Left lung (tissue), 10 donors: ENCODE data around the gene ARSA. TPM values are rescaled to one million over a fixed set of nuclear protein-coding genes. Genes with fewer than 3 reads are reported as not detected.
"Not testable (repeated sequence)": the region's sequence is repeated elsewhere in the genome, so short reads cannot be mapped to it uniquely, and the experiment has no call there.

Experiments used
- ATAC-seq: fragments of 200-7000 bp; cut with Tn5 transposase; one replicate; pipeline ENCODE4 v1.9.1; 2020; ENCODE audit warnings: moderate library complexity
- DNase-seq, 4 donors: peaks; one replicate each; pipeline ENCODE4 v3.0.0-alpha.2; 2013 to 2020
- H3K27ac ChIP-seq, 2 donors: fragments of 200-600 bp; sonication (generic) in 1 of 2; one replicate each; pipeline versions ENCODE4 v1.5.0 to v1.8.0; 2020 to 2021
- H3K27me3 ChIP-seq, 2 donors: fragments of 200-600 bp; sonication (generic) in 1 of 2; one replicate each; pipeline versions ENCODE4 v1.5.0 to v1.8.0; 2020 to 2021
- H3K36me3 ChIP-seq, 2 donors: fragments of 200-600 bp; sonication (generic) in 1 of 2; one replicate each; pipeline versions ENCODE4 v1.5.0 to v1.8.0; 2020 to 2021
- H3K4me1 ChIP-seq, 2 donors: fragments of 200-600 bp; one replicate each; pipeline ENCODE4 v1.8.0; 2021
- H3K4me3 ChIP-seq, 2 donors: fragments of 200-600 bp; sonication (generic) in 1 of 2; one replicate each; pipeline versions ENCODE4 v1.5.0 to v1.8.0; 2020 to 2021; ENCODE audit warnings: mild to moderate bottlenecking in 1 of 2
- H3K9me3 ChIP-seq, 2 donors: fragments of 200-600 bp; sonication (generic) in 1 of 2; one replicate each; pipeline versions ENCODE4 v1.5.0 to v1.8.0; 2020 to 2021
- intact Hi-C, 2 donors: fragments of 100-400 bp; cut with DNase I; formaldehyde crosslinking; loops; one replicate each; pipeline versions ENCODE4 v1.11.2 to v1.14.2; 2022
- polyA plus RNA-seq, 6 donors: library from polyadenylated mRNA; unstranded; fragments of 120-200 nt; gene quantifications; one replicate each; pipeline ENCODE4 v1.2.1, GENCODE V29; 2013; ENCODE audit not compliant: insufficient read length in 6 of 6
- total RNA-seq, 2 donors: library from RNA; stranded (reverse); fragmentation: NEBNext Ultra II Directional; extraction: Animal tissue kit (Norgen Biotek cat#: 25700); gene quantifications; one replicate each; pipeline ENCODE4 v1.2.1, GENCODE V29; 2021
- TF ChIP-seq, protein P1 (sequence below), 2 donors: fragments of 200-600 bp; sonication (generic) in 1 of 2; IDR thresholded peaks; one replicate each; pipeline versions ENCODE4 v1.5.0 to v1.8.0; 2021; ENCODE audit warnings: antibody characterized with exemption in 2 of 2
- donor health status: DM: no; HTN: yes; CAD: no.
- donor health status: DM: no; HTN: no; CAD: no.

ARSA gene
- total and polyA plus RNA-seq, 8 donors: 17.8 to 58.0 (median 21.0) TPM

DNA sequence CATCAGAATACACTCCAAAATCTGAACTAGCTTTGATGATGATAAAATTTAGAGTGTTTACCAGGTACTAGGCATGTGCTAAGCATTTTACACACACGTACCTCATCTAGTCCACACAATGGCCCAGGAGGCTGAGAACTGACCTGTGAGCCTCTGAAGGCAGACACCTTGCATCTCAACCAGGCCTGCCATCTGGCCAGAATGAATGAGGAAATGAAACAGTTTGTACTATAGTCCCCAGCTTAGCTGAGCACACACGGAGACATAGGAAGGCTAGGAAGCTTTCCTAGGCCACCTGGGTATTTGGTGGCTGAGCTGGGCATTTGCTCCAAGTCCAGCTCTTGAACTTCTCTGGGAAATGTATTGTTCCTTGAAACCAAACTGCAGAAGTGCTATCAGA lies 37.8 kb upstream of the ARSA start:
- H3K4me1 ChIP-seq: no peaks in the 10 kb centered on the region
- no peaks in the 10 kb centered on the region for H3K9me3 ChIP-seq
- H3K36me3 ChIP-seq: no peaks in the 10 kb centered on the region
- intact Hi-C loops: no loop called here
- H3K27ac ChIP-seq: no peak overlapping the region
- H3K27me3 ChIP-seq: peaks cover 0 to 11% of the 10 kb centered on the region in 2 donors
- TF ChIP-seq, protein P1, sequence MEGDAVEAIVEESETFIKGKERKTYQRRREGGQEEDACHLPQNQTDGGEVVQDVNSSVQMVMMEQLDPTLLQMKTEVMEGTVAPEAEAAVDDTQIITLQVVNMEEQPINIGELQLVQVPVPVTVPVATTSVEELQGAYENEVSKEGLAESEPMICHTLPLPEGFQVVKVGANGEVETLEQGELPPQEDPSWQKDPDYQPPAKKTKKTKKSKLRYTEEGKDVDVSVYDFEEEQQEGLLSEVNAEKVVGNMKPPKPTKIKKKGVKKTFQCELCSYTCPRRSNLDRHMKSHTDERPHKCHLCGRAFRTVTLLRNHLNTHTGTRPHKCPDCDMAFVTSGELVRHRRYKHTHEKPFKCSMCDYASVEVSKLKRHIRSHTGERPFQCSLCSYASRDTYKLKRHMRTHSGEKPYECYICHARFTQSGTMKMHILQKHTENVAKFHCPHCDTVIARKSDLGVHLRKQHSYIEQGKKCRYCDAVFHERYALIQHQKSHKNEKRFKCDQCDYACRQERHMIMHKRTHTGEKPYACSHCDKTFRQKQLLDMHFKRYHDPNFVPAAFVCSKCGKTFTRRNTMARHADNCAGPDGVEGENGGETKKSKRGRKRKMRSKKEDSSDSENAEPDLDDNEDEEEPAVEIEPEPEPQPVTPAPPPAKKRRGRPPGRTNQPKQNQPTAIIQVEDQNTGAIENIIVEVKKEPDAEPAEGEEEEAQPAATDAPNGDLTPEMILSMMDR (IDR thresholded peaks at IDR 0.05): no peak
- DNase-seq: no peak
- H3K4me3 ChIP-seq: no peak overlapping the region
- ATAC-seq: no peak

DNA sequence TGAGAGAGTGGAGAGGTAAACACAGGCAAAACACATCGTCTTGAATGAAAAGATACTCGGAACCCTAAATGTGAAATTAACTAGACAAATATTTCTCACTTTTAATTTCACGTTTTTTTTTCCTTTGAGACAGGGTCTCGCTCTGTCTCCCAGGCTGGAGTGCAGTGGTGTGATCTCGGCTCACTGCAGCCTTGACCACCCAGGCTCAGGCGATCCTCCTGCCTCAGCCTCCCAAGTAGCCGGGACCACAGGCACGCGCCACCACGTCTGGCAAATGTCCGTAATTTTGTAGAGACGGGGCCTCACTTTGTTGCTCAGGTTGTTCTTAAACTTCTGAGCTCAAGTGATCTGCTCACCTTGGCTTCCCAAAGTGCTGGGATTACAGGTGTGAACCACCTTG lies 37.3 kb upstream of the ARSA start:
- no peaks in the 10 kb centered on the region for H3K36me3 ChIP-seq
- no peak for DNase-seq
- TF ChIP-seq, protein P1 (IDR thresholded peaks at IDR 0.05): no peak
- H3K27ac ChIP-seq: no peak overlapping the region
- intact Hi-C loops: no loop called here
- no peak for ATAC-seq
- H3K4me1 ChIP-seq: no peaks in the 10 kb centered on the region
- H3K27me3 ChIP-seq: peaks cover 0 to 10% of the 10 kb centered on the region in 2 donors
- H3K9me3 ChIP-seq: no peaks in the 10 kb centered on the region
- no peak overlapping the region for H3K4me3 ChIP-seq

DNA sequence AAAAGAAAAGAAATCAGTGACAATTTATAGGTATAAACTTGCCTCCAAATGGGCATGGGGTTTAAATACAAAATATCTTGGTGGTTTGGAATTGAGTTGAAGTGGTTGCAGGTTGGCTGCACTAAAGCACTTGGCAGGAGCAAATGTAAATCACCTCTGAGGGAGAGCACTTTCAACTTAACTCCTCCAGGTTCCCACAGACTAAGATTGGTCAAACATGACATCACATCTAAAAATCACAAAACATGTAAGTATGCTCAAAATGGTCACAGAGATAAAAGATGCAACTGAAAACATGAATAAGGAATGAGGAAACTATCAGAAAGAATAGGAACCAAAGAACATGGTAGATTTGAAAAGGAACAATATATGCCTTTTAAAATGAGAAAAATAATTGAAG lies 32.4 kb upstream of the ARSA start:
- DNase-seq: no peak
- Histone ChIP-seq H3K4me1 (peaks cover 0 to 21% of the 10 kb centered on the region in 2 donors), H3K27ac (no peak overlapping the region), H3K4me3 (no peak overlapping the region), H3K9me3 (no peaks in the 10 kb centered on the region), H3K27me3 (peaks cover 0 to 2% of the 10 kb centered on the region in 2 donors), H3K36me3 (no peaks in the 10 kb centered on the region)
- intact Hi-C loops: no loop called here
- ATAC-seq: no peak
- TF ChIP-seq, protein P1 (IDR thresholded peaks at IDR 0.05): no peak

DNA sequence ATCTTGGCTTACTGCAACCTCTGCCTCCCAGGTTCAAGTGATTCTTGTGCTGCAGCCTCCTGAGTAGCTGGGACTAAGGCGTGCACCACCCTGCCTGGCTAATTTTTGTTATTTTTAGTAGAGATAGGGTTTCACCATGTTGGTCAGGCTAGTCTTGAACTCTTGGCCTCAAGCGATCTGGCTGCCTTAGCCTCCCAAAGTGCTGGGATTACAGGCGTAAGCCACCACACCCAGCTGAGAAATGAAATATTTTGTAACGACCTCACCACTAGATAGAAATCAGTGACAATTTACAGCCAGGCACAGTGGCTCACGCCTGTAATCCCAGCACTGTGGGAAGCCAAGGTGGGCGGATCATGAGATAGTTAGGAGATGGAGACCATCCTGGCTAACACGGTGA lies 31.8 kb upstream of the ARSA start:
- H3K4me1 ChIP-seq: peaks cover 0 to 27% of the 10 kb centered on the region in 2 donors
- H3K27ac ChIP-seq, H3K36me3 ChIP-seq, DNase-seq, ATAC-seq, H3K27me3 ChIP-seq, H3K4me3 ChIP-seq, intact Hi-C loops, H3K9me3 ChIP-seq: not testable (repeated sequence)

DNA sequence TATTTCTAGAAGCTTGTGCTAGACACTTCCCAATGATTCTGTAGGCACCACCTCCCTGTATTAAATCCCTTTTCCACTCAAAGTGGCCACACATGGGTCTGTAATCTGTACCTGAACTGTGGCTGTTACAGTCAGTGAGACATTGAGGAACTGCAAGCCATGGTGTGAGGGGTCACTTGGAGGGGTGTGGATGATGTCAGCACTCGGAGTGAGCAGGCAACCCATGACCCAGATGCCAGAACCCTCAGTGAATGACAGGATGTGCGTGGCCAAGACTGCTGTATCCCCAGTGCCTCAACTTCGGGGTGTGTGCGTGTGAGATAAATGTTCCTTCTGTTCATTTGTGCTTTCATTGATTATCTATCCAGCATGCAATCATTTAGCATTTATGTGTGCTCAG lies 30.0 kb upstream of the ARSA start:
- ATAC-seq (peak; percentile 22), DNase-seq (no peak)
- H3K9me3 ChIP-seq: no peaks in the 10 kb centered on the region
- H3K27ac ChIP-seq: peak overlapping the region in 1 of 2 donors; percentile 72
- peaks cover 0 to 29% of the 10 kb centered on the region in 2 donors for H3K4me1 ChIP-seq
- H3K27me3 ChIP-seq: peaks cover 0 to 11% of the 10 kb centered on the region in 2 donors
- no peak overlapping the region for H3K4me3 ChIP-seq
- TF ChIP-seq, protein P1 (IDR thresholded peaks at IDR 0.05): no peak
- intact Hi-C loops: no loop called here
- H3K36me3 ChIP-seq: no peaks in the 10 kb centered on the region
